Measurements from ENCODE around the gene SEMA3F. TPM values are rescaled to one million over a fixed set of nuclear protein-coding genes. Genes with fewer than 3 reads are reported as not detected.

Gene SEMA3F
- total and polyA plus RNA-seq, 2 of the 4 experiments (the other 2 are of a cell fraction), result 7.3 to 23.3 TPM

- no peak for TF ChIP-seq FOS (IDR thresholded peaks at IDR 0.05; ENCODE audit: low read depth, low read length)
- TF ChIP-seq SMC3 (IDR thresholded peaks at IDR 0.05; ENCODE audit: low read depth, low read length), result no peak
- peak; percentile 98 for TF ChIP-seq POLR2A (IDR thresholded peaks at IDR 0.05; ENCODE audit: low read depth, low read length)
- peak; percentile 18; the same call in 1 of the 2 replicates for TF ChIP-seq RFX5 (IDR thresholded peaks at IDR 0.05; ENCODE audit: low read depth, low read length)
These were observed 80.8 kb downstream of the SEMA3F start, which contains the start of gene GNAI2 (continued) for GRCh38 chr3:50235716-50236483.

GRCh38 chr3:50236484-50237132, 81.5 kb downstream of the SEMA3F start:
- H4K20me1 ChIP-seq (ENCODE audit: insufficient read depth, low read length), result peaks cover 53% of the 10 kb centered on the region
- intact Hi-C loops (cut with micrococcal nuclease), result no loop called here
- TF ChIP-seq BHLHE40 (IDR thresholded peaks at IDR 0.05; ENCODE audit: low read depth, low read length) (no peak), MAZ (IDR thresholded peaks at IDR 0.05; ENCODE audit: borderline replicate concordance, low read depth, low read length) (no peak), CTCF (conservative IDR thresholded peaks at IDR 0.05; ENCODE audit: low read depth, low read length) (no peak), CEBPB (IDR thresholded peaks at IDR 0.05; ENCODE audit: low read depth, low read length) (no peak), NFE2L2 (IDR thresholded peaks at IDR 0.05; ENCODE audit: low read depth, low read length) (no peak), RAD21 (IDR thresholded peaks at IDR 0.05; ENCODE audit: low read length) (no peak), POLR2A (IDR thresholded peaks at IDR 0.05; ENCODE audit: low read depth, low read length) (no peak), CHD1 (IDR thresholded peaks at IDR 0.05; ENCODE audit: low read depth, low read length) (no peak), ELK1 (IDR thresholded peaks at IDR 0.05; ENCODE audit: borderline replicate concordance, low read depth, low read length) (no peak), FOS (IDR thresholded peaks at IDR 0.05; ENCODE audit: low read depth, low read length) (no peak)

More at GRCh38 chr3:50236484-50237132, 81.5 kb downstream of the SEMA3F start:
- Histone ChIP-seq H2AK9ac (replicated peaks; ENCODE audit: low read depth, low read length, poor library complexity) (peak overlapping the region; percentile 100), H4K91ac (ENCODE audit: insufficient read depth, low read depth, low read length) (peak overlapping the region; percentile 80), H2BK120ac (ENCODE audit: low read depth, low read length) (no peak overlapping the region), H3K4me1 (ENCODE audit: control insufficient read depth, insufficient read depth, low read length) (peaks cover 18% of the 10 kb centered on the region), H2BK5ac (ENCODE audit: low read depth, low read length, poor library complexity, severe bottlenecking) (peak overlapping the region; percentile 90), H3K27ac (ENCODE audit: insufficient read depth, low read length) (peak overlapping the region; percentile 97), H2AK5ac (ENCODE audit: low read depth, low read length) (peak overlapping the region; percentile 99), H3K4me2 (ENCODE audit: low read depth, low read length) (peak overlapping the region; percentile 97), H2BK15ac (ENCODE audit: low read depth, low read length) (no peak overlapping the region), H3K36me3 (ENCODE audit: control insufficient read depth, insufficient read depth, low read length) (peaks cover 9% of the 10 kb centered on the region; the same call in 1 of the 2 replicates), H3K9ac (ENCODE audit: low read depth, low read length) (peak overlapping the region; percentile 98), H3K4me3 (ENCODE audit: insufficient read depth, low read depth, low read length) (peak overlapping the region; percentile 82), H4K5ac (ENCODE audit: low read depth, low read length) (no peak overlapping the region), H3K14ac (replicated peaks; ENCODE audit: low read depth, low read length) (peak overlapping the region; percentile 98), H2AFZ (replicated peaks; ENCODE audit: low read length, poor library complexity) (peak overlapping the region; percentile 79), H3K79me1 (ENCODE audit: low read depth in 1 of 2, low read length in 2 of 2) (peaks cover 0 to 37% of the 10 kb centered on the region in 2 experiments; a peak in 2 of 4 replicates), H4K8ac (ENCODE audit: low read depth in 2 of 2, low read length in 2 of 2) (no peak overlapping the region; a peak in 1 of 4 replicates), H3K27me3 (ENCODE audit: control insufficient read depth, insufficient read depth, low read length) (no peaks in the 10 kb centered on the region), H3K4ac (ENCODE audit: low read depth, low read length) (peak overlapping the region; percentile 98), H3K23ac (ENCODE audit: low read depth, low read length) (peak overlapping the region; percentile 97), H3K9me3 (ENCODE audit: control insufficient read depth, insufficient read depth, low read length) (no peaks in the 10 kb centered on the region), H3K56ac (ENCODE audit: extremely low read depth, insufficient read depth, low read length) (peak overlapping the region; percentile 84), H3K9me1 (ENCODE audit: insufficient read depth, low read length) (peaks cover 10% of the 10 kb centered on the region), H2BK20ac (ENCODE audit: low read depth, low read length) (no peak overlapping the region), H3K18ac (ENCODE audit: low read depth, low read length) (0 out of 2 replicates have a peak overlapping the region, but pooled peaks have one; percentile 37)
- DNase-seq (no peak), ATAC-seq (ENCODE audit: low read depth) (no peak)
- ChIA-PET POLR2A (ENCODE audit: unreplicated experiment) (interaction anchor here (1.4 kb wide), 1 partner anchor 10 kb away, joined by 6 read pairs; no protein-coding TSS in a partner anchor), CTCF (interaction anchor here (1.6 kb wide), 1 partner anchor 10 kb away, joined by 3 read pairs; no protein-coding TSS in a partner anchor)
- dilution Hi-C loops (cut with HindIII; ENCODE audit: low sequenced_read_pairs, unreplicated experiment) (no loop called here), in situ Hi-C loops (cut with MboI; ENCODE audit: low sequenced_read_pairs) (no loop called here)
- BruUV-seq (replicated peaks), result no TSS peak
- WGBS, 2 experiments (ENCODE audit: extremely low coverage in 2 of 2, insufficient read length in 1 of 2), result 2% methylated on average over 9 of the region's 13 CpGs; no CpG with 5 or more reads in 1 of the 2 experiments
